Globus pallidus (tissue), 1 donor: ENCODE results near the gene TSHZ2.
"Not testable (repeated sequence)": the region's sequence is repeated elsewhere in the genome, so short reads cannot be mapped to it uniquely, and the experiment has no call there.

Experiments used
- DNase-seq: peaks from one replicate; pipeline ENCODE4 v3.0.0-alpha.2; 2015; ENCODE audit warnings: low spot score

The TSHZ2 gene

GRCh38 chr20:52998268-52998667 is 26.1 kb downstream of the TSHZ2 start:
- no peak for DNase-seq

GRCh38 chr20:52999040-52999439 is 26.9 kb downstream of the TSHZ2 start:
- no peak for DNase-seq

- no peak for DNase-seq
Observed at GRCh38 chr20:53001498-53002301, 29.5 kb downstream of the TSHZ2 start.

- no peak for DNase-seq
Observed at GRCh38 chr20:53002786-53003185, 30.6 kb downstream of the TSHZ2 start.

GRCh38 chr20:53003420-53004154 is 31.4 kb downstream of the TSHZ2 start:
- no peak for DNase-seq

- no peak for DNase-seq
Observed at GRCh38 chr20:53004267-53004813, 32.2 kb downstream of the TSHZ2 start.

- DNase-seq = no peak
Observed at GRCh38 chr20:53009979-53010735, 38.0 kb downstream of the TSHZ2 start.

- DNase-seq = no peak
Observed at GRCh38 chr20:53011640-53012039, 39.5 kb downstream of the TSHZ2 start.

GRCh38 chr20:53013183-53013582 is 41.0 kb downstream of the TSHZ2 start:
- no peak for DNase-seq

GRCh38 chr20:53013847-53014246 is 41.7 kb downstream of the TSHZ2 start:
- no peak for DNase-seq

- no peak for DNase-seq
Observed at GRCh38 chr20:53016071-53016470, 43.9 kb downstream of the TSHZ2 start.

GRCh38 chr20:53016534-53017042 is 44.4 kb downstream of the TSHZ2 start:
- DNase-seq = no peak

- DNase-seq = no peak
Observed at GRCh38 chr20:53017206-53017605, 45.0 kb downstream of the TSHZ2 start.

GRCh38 chr20:53019464-53019863 is 47.3 kb downstream of the TSHZ2 start:
- no peak for DNase-seq

GRCh38 chr20:53020376-53020775 is 48.2 kb downstream of the TSHZ2 start:
- no peak for DNase-seq

- no peak for DNase-seq
Observed at GRCh38 chr20:53020834-53021233, 48.7 kb downstream of the TSHZ2 start.

GRCh38 chr20:53021934-53022333 is 49.8 kb downstream of the TSHZ2 start:
- DNase-seq = no peak

- DNase-seq = no peak
Observed at GRCh38 chr20:53023732-53024520, 51.8 kb downstream of the TSHZ2 start.

- not testable (repeated sequence) for DNase-seq
Observed at GRCh38 chr20:53024653-53025052, 52.5 kb downstream of the TSHZ2 start.

GRCh38 chr20:53027089-53027488 is 54.9 kb downstream of the TSHZ2 start:
- no peak for DNase-seq

- DNase-seq = no peak
Observed at GRCh38 chr20:53028337-53029007, 56.3 kb downstream of the TSHZ2 start.
